Measurements from ENCODE around the gene ATG7. TPM values are rescaled to one million over a fixed set of nuclear protein-coding genes. Genes with fewer than 3 reads are reported as not detected.

Gene ATG7
- total RNA-seq, 1 experiment from 2014 or later, result 29.3 TPM

DNA sequence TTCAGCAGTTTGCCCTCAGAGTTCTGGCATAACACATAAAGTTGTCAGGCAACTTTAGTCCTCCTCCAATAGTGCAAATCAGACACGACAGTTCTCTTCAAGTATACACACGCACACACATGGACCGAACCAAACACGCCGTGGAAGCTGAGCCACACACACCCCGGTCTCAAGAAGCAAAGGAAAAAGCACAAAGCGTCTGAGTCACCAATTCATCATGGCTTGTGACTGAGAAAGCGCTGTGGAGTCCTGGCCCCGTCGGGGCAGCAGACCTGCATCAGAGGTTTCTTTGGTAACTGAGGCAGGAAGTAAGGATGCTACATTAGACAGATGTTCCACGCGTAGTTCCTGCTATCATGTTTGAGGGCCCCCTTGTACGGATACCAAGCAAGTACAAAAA lies 285.8 kb downstream of the ATG7 start:
- RAD21 ChIA-PET (ENCODE audit: low non-redundant PET in 1 of 2, low total read pairs in 2 of 2, uncharacterized antibody in 2 of 2, unreplicated experiment in 2 of 2), result no interaction called here
- TSS peak; percentile 52 for BruUV-seq (replicated peaks)

GRCh38 chr3:11558411-11558903 lies 286.3 kb downstream of the ATG7 start:
- no peak overlapping the region for H3K4me2 ChIP-seq (ENCODE audit: low read length)
- RAD21 ChIA-PET (ENCODE audit: low non-redundant PET in 1 of 2, low total read pairs in 2 of 2, uncharacterized antibody in 2 of 2, unreplicated experiment in 2 of 2), result no interaction called here
- H3K27me3 ChIP-seq (ENCODE audit: insufficient read depth, low read length), result no peaks in the 10 kb centered on the region
- H3K36me3 ChIP-seq (ENCODE audit: control insufficient read depth in 1 of 2, insufficient read depth in 2 of 2, low read length in 2 of 2), result no peaks in the 10 kb centered on the region; a peak in 1 of 4 replicates
- no TSS peak for BruUV-seq (replicated peaks)
- DNase-seq (ENCODE audit: low read depth, low spot score) (no peak), ATAC-seq (no peak)
- POLR2A ChIA-PET, result no interaction called here
- peaks cover 7% of the 10 kb centered on the region; the same call in 1 of the 2 replicates for H4K20me1 ChIP-seq (ENCODE audit: insufficient read depth)
- no peaks in the 10 kb centered on the region for H3K9me3 ChIP-seq (ENCODE audit: control insufficient read depth in 1 of 2, insufficient read depth in 1 of 2, low read depth in 1 of 2, low read length in 2 of 2)
- no peak overlapping the region for H2AFZ ChIP-seq (ENCODE audit: low read depth, low read length, poor library complexity, severe bottlenecking)
- CTCF ChIA-PET, result no interaction called here
- H3K4me1 ChIP-seq (ENCODE audit: control insufficient read depth in 1 of 2, insufficient read depth in 2 of 2, low read length in 2 of 2), result no peaks in the 10 kb centered on the region; a peak in 1 of 4 replicates
- no peak overlapping the region for H3K4me3 ChIP-seq (replicated peaks in 1 of 2; ENCODE audit: low read depth in 1 of 2, low read length in 2 of 2)
- 0 out of 2 replicates have a peak, but pooled peaks cover 3% of the 10 kb centered on the region for H3K79me2 ChIP-seq (ENCODE audit: insufficient read depth, low read length)
- TF ChIP-seq ELF1 (IDR thresholded peaks at IDR 0.05; ENCODE audit: borderline replicate concordance, low read depth), result no peak
- no peak overlapping the region for H3K9ac ChIP-seq (ENCODE audit: low read length)
- no peaks in the 10 kb centered on the region for H3K9me2 ChIP-seq (ENCODE audit: insufficient read depth)
- intact Hi-C loops (cut with micrococcal nuclease), result no loop called here
- no peak overlapping the region for H3K27ac ChIP-seq (ENCODE audit: low read depth, low read length)

More for the DNA sequence above, 285.8 kb downstream of the ATG7 start:
- no peaks in the 10 kb centered on the region for H3K9me2 ChIP-seq (ENCODE audit: insufficient read depth)
- no peak overlapping the region for H3K9ac ChIP-seq (ENCODE audit: low read length)
- peaks cover 7% of the 10 kb centered on the region; the same call in 1 of the 2 replicates for H4K20me1 ChIP-seq (ENCODE audit: insufficient read depth)
- ChIA-PET CTCF (no interaction called here), POLR2A (no interaction called here)
- intact Hi-C loops (cut with micrococcal nuclease), result no loop called here
- TF ChIP-seq EGR1 (IDR thresholded peaks at IDR 0.05; ENCODE audit: low read depth), result no peak
- no peak for TF ChIP-seq ZNF274 (IDR thresholded peaks at IDR 0.05; ENCODE audit: low read depth, low read length)
- TF ChIP-seq, protein P1, sequence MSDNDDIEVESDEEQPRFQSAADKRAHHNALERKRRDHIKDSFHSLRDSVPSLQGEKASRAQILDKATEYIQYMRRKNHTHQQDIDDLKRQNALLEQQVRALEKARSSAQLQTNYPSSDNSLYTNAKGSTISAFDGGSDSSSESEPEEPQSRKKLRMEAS (IDR thresholded peaks at IDR 0.05), result no peak
- TF ChIP-seq CBX3 (IDR thresholded peaks at IDR 0.05; ENCODE audit: low read depth), result no peak
- no peak overlapping the region for H3K27ac ChIP-seq (ENCODE audit: low read depth, low read length)
- H3K27me3 ChIP-seq (ENCODE audit: insufficient read depth, low read length), result no peaks in the 10 kb centered on the region
- no peaks in the 10 kb centered on the region; a peak in 1 of 4 replicates for H3K4me1 ChIP-seq (ENCODE audit: control insufficient read depth in 1 of 2, insufficient read depth in 2 of 2, low read length in 2 of 2)
- H3K36me3 ChIP-seq (ENCODE audit: control insufficient read depth in 1 of 2, insufficient read depth in 2 of 2, low read length in 2 of 2), result no peaks in the 10 kb centered on the region; a peak in 1 of 4 replicates
- no peak overlapping the region for H2AFZ ChIP-seq (ENCODE audit: low read depth, low read length, poor library complexity, severe bottlenecking)
- no peak overlapping the region for H3K4me2 ChIP-seq (ENCODE audit: low read length)
- DNase-seq (ENCODE audit: low read depth, low spot score) (no peak), ATAC-seq (no peak)
- H3K9me3 ChIP-seq (ENCODE audit: control insufficient read depth in 1 of 2, insufficient read depth in 1 of 2, low read depth in 1 of 2, low read length in 2 of 2), result no peaks in the 10 kb centered on the region
- H3K79me2 ChIP-seq (ENCODE audit: insufficient read depth, low read length), result 0 out of 2 replicates have a peak, but pooled peaks cover 3% of the 10 kb centered on the region
- H3K4me3 ChIP-seq (replicated peaks in 1 of 2; ENCODE audit: low read depth in 1 of 2, low read length in 2 of 2), result no peak overlapping the region

All from HCT116 (cell line).